Effector memory CD4-positive, alpha-beta T cell (primary cell): ENCODE measurements around the gene GLT6D1.
"Not testable (repeated sequence)": the region's sequence is repeated elsewhere in the genome, so short reads cannot be mapped to it uniquely, and the experiment has no call there.

Experiments
- DNase-seq, 3 donors: peaks; one replicate each; pipeline ENCODE4 v3.0.0-alpha.2; 2020
- H3K27ac ChIP-seq: 2 replicates; pipeline ENCODE4 v1.7.0; 2013; ENCODE audit warnings: mild to moderate bottlenecking, low read length, moderate library complexity; ENCODE audit not compliant: insufficient read depth, poor library complexity, severe bottlenecking
- H3K27me3 ChIP-seq: replicated peaks from 2 replicates; pipeline ENCODE4 v1.7.0; 2013; ENCODE audit warnings: mild to moderate bottlenecking, low read length; ENCODE audit not compliant: insufficient read depth, control insufficient read depth, poor library complexity, severe bottlenecking
- H3K36me3 ChIP-seq: 2 replicates; pipeline ENCODE4 v1.7.0; 2013; ENCODE audit warnings: mild to moderate bottlenecking, low read length, moderate library complexity; ENCODE audit not compliant: control insufficient read depth, insufficient read depth
- H3K4me1 ChIP-seq: 2 replicates; pipeline ENCODE4 v1.7.0; 2013; ENCODE audit warnings: low read length, mild to moderate bottlenecking; ENCODE audit not compliant: control insufficient read depth, insufficient read depth, poor library complexity, severe bottlenecking
- H3K4me3 ChIP-seq: 2 replicates; pipeline ENCODE4 v1.7.0; 2013; ENCODE audit warnings: low read length, low read depth, mild to moderate bottlenecking; ENCODE audit not compliant: insufficient read depth, poor library complexity, severe bottlenecking
- H3K9me3 ChIP-seq: 2 replicates; pipeline ENCODE4 v1.7.0; 2013; ENCODE audit warnings: mild to moderate bottlenecking, low read length, moderate library complexity; ENCODE audit not compliant: control insufficient read depth

Gene GLT6D1

GRCh38 chr9:135674977-135675376 lies 35.6 kb upstream of the GLT6D1 start:
- H3K9me3 ChIP-seq: no peaks in the 10 kb centered on the region
- no peaks in the 10 kb centered on the region for H3K27me3 ChIP-seq
- DNase-seq: no peak
- no peaks in the 10 kb centered on the region for H3K4me1 ChIP-seq
- no peak overlapping the region for H3K4me3 ChIP-seq
- no peak overlapping the region for H3K27ac ChIP-seq
- H3K36me3 ChIP-seq: no peaks in the 10 kb centered on the region

- H3K36me3 ChIP-seq: no peaks in the 10 kb centered on the region
These were observed 34.6 kb upstream of the GLT6D1 start for GRCh38 chr9:135673941-135674340.

GRCh38 chr9:135672786-135673185 lies 33.4 kb upstream of the GLT6D1 start:
- H3K9me3 ChIP-seq, H3K4me3 ChIP-seq, H3K4me1 ChIP-seq, DNase-seq, H3K27ac ChIP-seq, H3K36me3 ChIP-seq, H3K27me3 ChIP-seq: not testable (repeated sequence)

More at GRCh38 chr9:135673941-135674340, 34.6 kb upstream of the GLT6D1 start:
- Histone ChIP-seq H3K27ac (no peak overlapping the region), H3K9me3 (no peaks in the 10 kb centered on the region), H3K4me1 (no peaks in the 10 kb centered on the region), H3K27me3 (no peaks in the 10 kb centered on the region), H3K4me3 (no peak overlapping the region)
- no peak for DNase-seq

- no peaks in the 10 kb centered on the region for H3K27me3 ChIP-seq
- H3K9me3 ChIP-seq: no peaks in the 10 kb centered on the region
- H3K4me1 ChIP-seq: no peaks in the 10 kb centered on the region
- no peaks in the 10 kb centered on the region for H3K36me3 ChIP-seq
- H3K27ac ChIP-seq: no peak overlapping the region
- H3K4me3 ChIP-seq: no peak overlapping the region
- no peak for DNase-seq
These were observed 32.3 kb upstream of the GLT6D1 start for GRCh38 chr9:135671591-135672041.

GRCh38 chr9:135670721-135671590 lies 31.6 kb upstream of the GLT6D1 start:
- H3K9me3 ChIP-seq: no peaks in the 10 kb centered on the region
- no peak overlapping the region for H3K27ac ChIP-seq
- no peaks in the 10 kb centered on the region for H3K27me3 ChIP-seq
- no peaks in the 10 kb centered on the region for H3K36me3 ChIP-seq
- H3K4me1 ChIP-seq: no peaks in the 10 kb centered on the region
- DNase-seq: no peak
- H3K4me3 ChIP-seq: no peak overlapping the region

GRCh38 chr9:135669616-135670285 lies 30.4 kb upstream of the GLT6D1 start:
- Histone ChIP-seq H3K36me3 (no peaks in the 10 kb centered on the region), H3K27ac (no peak overlapping the region), H3K9me3 (no peaks in the 10 kb centered on the region), H3K4me3 (no peak overlapping the region), H3K27me3 (no peaks in the 10 kb centered on the region), H3K4me1 (no peaks in the 10 kb centered on the region)
- DNase-seq: no peak

GRCh38 chr9:135669018-135669417 lies 29.7 kb upstream of the GLT6D1 start:
- not testable (repeated sequence) for H3K4me3 ChIP-seq, H3K4me1 ChIP-seq, H3K27ac ChIP-seq, DNase-seq, H3K27me3 ChIP-seq, H3K36me3 ChIP-seq, H3K9me3 ChIP-seq

GRCh38 chr9:135667463-135668001 lies 28.2 kb upstream of the GLT6D1 start:
- Histone ChIP-seq H3K4me3 (no peak overlapping the region), H3K9me3 (no peaks in the 10 kb centered on the region), H3K36me3 (no peaks in the 10 kb centered on the region), H3K27ac (no peak overlapping the region), H3K4me1 (no peaks in the 10 kb centered on the region), H3K27me3 (no peaks in the 10 kb centered on the region)
- no peak for DNase-seq

- Histone ChIP-seq H3K27me3 (no peaks in the 10 kb centered on the region), H3K9me3 (no peaks in the 10 kb centered on the region), H3K27ac (no peak overlapping the region), H3K36me3 (no peaks in the 10 kb centered on the region), H3K4me3 (no peak overlapping the region), H3K4me1 (no peaks in the 10 kb centered on the region)
- DNase-seq: no peak
These were observed 27.5 kb upstream of the GLT6D1 start for GRCh38 chr9:135666534-135667462.
